Measurements from ENCODE around the gene RIPK1.

GRCh38 chr6:3124667-3125066, 56.4 kb downstream of the RIPK1 start:
- TF ChIP-seq MAX (IDR thresholded peaks at IDR 0.05) (no peak), RAD21 (IDR thresholded peaks at IDR 0.05; ENCODE audit: low read depth) (no peak), POLR2A (IDR thresholded peaks at IDR 0.05; ENCODE audit: borderline replicate concordance, extremely low read depth, insufficient read depth, insufficient read length) (no peak), CEBPB (IDR thresholded peaks at IDR 0.05; ENCODE audit: low read depth) (no peak), EZH2 (IDR thresholded peaks at IDR 0.05) (no peak), CTCF (IDR thresholded peaks at IDR 0.05 in 2 of 3, conservative IDR thresholded peaks at IDR 0.05 in 1 of 3; ENCODE audit: borderline replicate concordance in 1 of 3, insufficient read depth in 1 of 3, low read depth in 2 of 3, low read length in 2 of 3) (no peak), SP1 (IDR thresholded peaks at IDR 0.05; ENCODE audit: low read depth) (no peak), REST (IDR thresholded peaks at IDR 0.05; ENCODE audit: low read depth) (no peak)

All from HCT116 (cell line).